Hepatocyte (in vitro differentiated cells): ENCODE results near the gene PHGDH.

Experiments
- CTCF ChIP-seq: fragments of 200-600 bp; sonication (generic); IDR thresholded peaks from 2 replicates; pipeline ENCODE4 v1.5.1; 2016; ENCODE audit warnings: antibody characterized with exemption, mild to moderate bottlenecking; ENCODE audit not compliant: poor library complexity
- EZH2 ChIP-seq: fragments of 200-600 bp; sonication (generic); IDR thresholded peaks from 2 replicates; pipeline ENCODE4 v1.6.1; 2016; ENCODE audit warnings: antibody characterized with exemption, mild to moderate bottlenecking, borderline replicate concordance
- EZH2phosphoT487 ChIP-seq: fragments of 200-600 bp; sonication (generic); IDR thresholded peaks from one replicate; pipeline ENCODE4 v1.6.1; 2018; ENCODE audit warnings: antibody characterized with exemption, mild to moderate bottlenecking, low read depth, moderate library complexity; ENCODE audit not compliant: unreplicated experiment, severe bottlenecking

- TF ChIP-seq CTCF = no peak
- TF ChIP-seq EZH2phosphoT487 = no peak
- TF ChIP-seq EZH2 = no peak
Observed at GRCh38 chr1:119713749-119714456, 2.2 kb downstream of the PHGDH start.
